H9 (cell line): ENCODE data around the gene ABCA7. TPM values are rescaled to one million over a fixed set of nuclear protein-coding genes. Genes with fewer than 3 reads are reported as not detected.

Experiments
- DNase-seq: peaks from one replicate; pipeline ENCODE4 v3.0.0-alpha.2; 2017
- H2AFZ ChIP-seq: one replicate; pipeline ENCODE4 v1.6.1; 2013; ENCODE audit warnings: mild to moderate bottlenecking, low read length, control low read depth, moderate library complexity
- H2AK5ac ChIP-seq: 2 replicates; pipeline ENCODE4 v1.6.1; 2013; ENCODE audit warnings: low read length, control low read depth, mixed read lengths; ENCODE audit not compliant: insufficient read length
- H2BK120ac ChIP-seq: one replicate; pipeline ENCODE4 v1.6.1; 2013; ENCODE audit warnings: low read depth, mild to moderate bottlenecking, low read length, control low read depth, inconsistent platforms; ENCODE audit not compliant: poor library complexity, severe bottlenecking
- H2BK12ac ChIP-seq: 2 replicates; pipeline ENCODE4 v1.6.1; 2013; ENCODE audit warnings: low read length, control low read depth, mixed read lengths, low read depth; ENCODE audit not compliant: insufficient read length
- H2BK15ac ChIP-seq: 2 replicates; pipeline ENCODE4 v1.6.1; 2013; ENCODE audit warnings: low read depth, low read length, control low read depth
- H2BK20ac ChIP-seq: one replicate; pipeline ENCODE4 v1.6.1; 2013; ENCODE audit warnings: low read depth, mild to moderate bottlenecking, low read length, control low read depth, inconsistent platforms; ENCODE audit not compliant: poor library complexity, severe bottlenecking
- H2BK5ac ChIP-seq: 2 replicates; pipeline ENCODE4 v1.6.1; 2013; ENCODE audit warnings: low read length, control low read depth, mixed read lengths; ENCODE audit not compliant: insufficient read length
- H3K14ac ChIP-seq: 2 replicates; pipeline ENCODE4 v1.6.1; 2013; ENCODE audit warnings: low read length, control low read depth; ENCODE audit not compliant: insufficient read depth
- H3K18ac ChIP-seq: 2 replicates; pipeline ENCODE4 v1.6.1; 2013; ENCODE audit warnings: low read depth, mild to moderate bottlenecking, mixed read lengths, low read length, control low read depth; ENCODE audit not compliant: insufficient read length
- H3K23ac ChIP-seq: 2 replicates; pipeline ENCODE4 v1.6.1; 2013; ENCODE audit warnings: low read length, control low read depth, mixed read lengths, low read depth; ENCODE audit not compliant: insufficient read length
- H3K23me2 ChIP-seq: 2 replicates; pipeline ENCODE4 v1.6.1; 2013; ENCODE audit warnings: low read depth, mild to moderate bottlenecking, mixed read lengths, low read length, control low read depth; ENCODE audit not compliant: insufficient read length, poor library complexity, severe bottlenecking
- H3K27ac ChIP-seq: 2 replicates; pipeline ENCODE4 v1.5.1; 2013; ENCODE audit warnings: low read length, control low read depth, mixed read lengths, low read depth; ENCODE audit not compliant: insufficient read length
- H3K27me3 ChIP-seq: 2 replicates; pipeline ENCODE4 v1.6.1; 2013; ENCODE audit warnings: low read length, control low read depth, inconsistent platforms; ENCODE audit not compliant: insufficient read depth
- H3K4ac ChIP-seq: 2 replicates; pipeline ENCODE4 v1.6.1; 2013; ENCODE audit warnings: low read depth, mild to moderate bottlenecking, control low read depth, inconsistent platforms, low read length, moderate library complexity
- H3K4me1 ChIP-seq: 2 replicates; pipeline ENCODE4 v1.6.1; 2013; ENCODE audit warnings: low read length, control low read depth, inconsistent platforms; ENCODE audit not compliant: insufficient read depth
- H3K4me2 ChIP-seq: 2 replicates; pipeline ENCODE4 v1.6.1; 2013; ENCODE audit warnings: low read length, control low read depth, mixed read lengths; ENCODE audit not compliant: insufficient read length, insufficient read depth
- H3K56ac ChIP-seq: 2 replicates; pipeline ENCODE4 v1.6.1; 2013; ENCODE audit warnings: low read depth, mild to moderate bottlenecking, mixed read lengths, low read length, control low read depth; ENCODE audit not compliant: insufficient read length
- H3K79me1 ChIP-seq: 2 replicates; pipeline ENCODE4 v1.6.1; 2013; ENCODE audit warnings: low read depth, mild to moderate bottlenecking, moderate library complexity, low read length, control low read depth, inconsistent platforms; ENCODE audit not compliant: insufficient read depth, poor library complexity, severe bottlenecking
- H3K79me2 ChIP-seq: 2 replicates; pipeline ENCODE4 v1.6.1; 2013; ENCODE audit warnings: low read length, control low read depth, inconsistent platforms; ENCODE audit not compliant: insufficient read depth
- H3K9ac ChIP-seq: 2 replicates; pipeline ENCODE4 v1.6.1; 2013; ENCODE audit warnings: low read length, control low read depth, mixed read lengths; ENCODE audit not compliant: insufficient read length; ENCODE audit errors: extremely low read depth
- H3K9me3 ChIP-seq: one replicate; pipeline ENCODE4 v1.6.1; 2013; ENCODE audit warnings: low read depth, low read length, inconsistent platforms; ENCODE audit not compliant: control insufficient read depth
- H3T11ph ChIP-seq: one replicate; pipeline ENCODE4 v1.6.1; 2013; ENCODE audit warnings: mild to moderate bottlenecking, low read length, control low read depth, inconsistent platforms
- H4K20me1 ChIP-seq: one replicate; pipeline ENCODE4 v1.6.1; 2013; ENCODE audit not compliant: control insufficient read depth, insufficient read length, insufficient read depth
- H4K5ac ChIP-seq: 2 replicates; pipeline ENCODE4 v1.6.1; 2013; ENCODE audit warnings: low read depth, mild to moderate bottlenecking, mixed read lengths, low read length, control low read depth; ENCODE audit not compliant: insufficient read length
- H4K8ac ChIP-seq: replicated peaks from 2 replicates; pipeline ENCODE4 v1.6.1; 2013; ENCODE audit warnings: low read length, control low read depth, mixed read lengths, low read depth; ENCODE audit not compliant: insufficient read length
- H4K91ac ChIP-seq: 2 replicates; pipeline ENCODE4 v1.6.1; 2013; ENCODE audit warnings: low read depth, mild to moderate bottlenecking, moderate library complexity, mixed read lengths, low read length, control low read depth; ENCODE audit not compliant: insufficient read length
- H3K27ac Mint-ChIP-seq, 3 experiments: 2 replicates in 2 of 3; 3 replicates in 1 of 3; pipeline ENCODE4 v1.8.0; 2020 to 2021; ENCODE audit warnings: mixed read lengths in 3 of 3, mild to moderate bottlenecking in 1 of 3, moderate library complexity in 1 of 3
- H3K27me3 Mint-ChIP-seq: 2 replicates; pipeline ENCODE4 v1.8.0; 2021; ENCODE audit warnings: low read depth, mild to moderate bottlenecking, moderate library complexity, mixed read lengths
- H3K36me3 Mint-ChIP-seq, 3 experiments: 2 replicates in 2 of 3; 3 replicates in 1 of 3; pipeline ENCODE4 v1.8.0; 2020 to 2021; ENCODE audit warnings: low read depth in 3 of 3, mixed read lengths in 3 of 3; ENCODE audit not compliant: insufficient read depth in 1 of 3
- H3K4me1 Mint-ChIP-seq, 2 experiments: 2 replicates each; pipeline ENCODE4 v1.8.0; 2020; ENCODE audit warnings: mixed read lengths in 2 of 2
- H3K4me3 Mint-ChIP-seq, 2 experiments: 2 replicates in 1 of 2; 3 replicates in 1 of 2; pipeline ENCODE4 v1.8.0; 2020 to 2021; ENCODE audit warnings: mild to moderate bottlenecking in 2 of 2, mixed read lengths in 2 of 2, moderate library complexity in 1 of 2
- H3K9me3 Mint-ChIP-seq, 2 experiments: 2 replicates in 1 of 2; 3 replicates in 1 of 2; pipeline ENCODE4 v1.8.0; 2020; ENCODE audit warnings: mild to moderate bottlenecking in 2 of 2, mixed read lengths in 2 of 2, moderate library complexity in 1 of 2
- WGBS: extraction: QIAGEN DNeasy Blood & Tissue Kit; methylation state at CpG from one replicate; pipeline ENCODE4 v1.1.7; 2013; ENCODE audit warnings: missing lambda C conversion rate, low lambda C conversion rate, mixed read lengths; ENCODE audit not compliant: insufficient read length; ENCODE audit errors: extremely low coverage; 5-methylcytosine and 5-hydroxymethylcytosine counted together
- total RNA-seq: library from RNA; stranded (reverse); gene quantifications from 2 replicates; pipeline ENCODE4 v1.2.1, GENCODE V29; 2021
- TF ChIP-seq, protein P1 (sequence below): fragments of 200-600 bp; sonication (generic); conservative IDR thresholded peaks from 3 replicates; pipeline ENCODE4 v1.8.0; 2021; ENCODE audit warnings: antibody characterized with exemption, mild to moderate bottlenecking

Gene ABCA7
- total RNA-seq, 1 experiment from 2014 or later: 34.6 TPM

DNA sequence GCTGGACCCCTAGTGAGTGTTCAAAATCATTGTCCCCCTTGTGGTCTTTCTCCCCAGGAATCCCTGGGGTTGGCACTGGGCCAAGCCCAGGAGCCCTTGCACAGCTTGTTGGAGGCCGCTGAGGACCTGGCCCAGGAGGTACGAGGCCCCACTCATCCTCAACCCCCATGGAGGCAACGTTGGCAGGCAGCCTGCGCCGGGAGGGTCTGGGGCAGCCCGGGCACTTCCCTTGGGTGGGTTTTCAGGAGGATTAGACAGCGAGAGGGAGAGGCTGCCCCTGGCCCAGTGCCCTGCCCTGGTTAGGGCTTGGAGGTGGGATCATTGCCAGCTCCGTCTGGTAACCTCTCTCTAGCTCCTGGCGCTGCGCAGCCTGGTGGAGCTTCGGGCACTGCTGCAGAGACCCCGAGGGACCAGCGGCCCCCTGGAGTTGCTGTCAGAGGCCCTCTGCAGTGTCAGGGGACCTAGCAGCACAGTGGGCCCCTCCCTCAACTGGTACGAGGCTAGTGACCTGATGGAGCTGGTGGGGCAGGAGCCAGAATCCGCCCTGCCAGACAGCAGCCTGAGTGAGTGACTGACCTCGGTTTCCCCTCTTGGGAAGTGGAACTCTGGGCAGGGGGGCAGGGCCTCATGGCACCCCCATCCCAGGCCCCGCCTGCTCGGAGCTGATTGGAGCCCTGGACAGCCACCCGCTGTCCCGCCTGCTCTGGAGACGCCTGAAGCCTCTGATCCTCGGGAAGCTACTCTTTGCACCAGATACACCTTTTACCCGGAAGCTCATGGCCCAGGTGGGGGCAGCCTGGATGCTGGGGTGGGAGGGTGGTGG is 3.0 kb downstream of the ABCA7 start:
- no peak overlapping the region for H2BK120ac ChIP-seq
- H3K4me3 Mint-ChIP-seq: no peak overlapping the region; a peak in 1 of 5 replicates
- H3K27ac Mint-ChIP-seq: no peak overlapping the region
- no peak overlapping the region for H3K18ac ChIP-seq
- H3K4me2 ChIP-seq: no peak overlapping the region
- H2BK20ac ChIP-seq: no peak overlapping the region
- H2BK12ac ChIP-seq: no peak overlapping the region
- H3K4me1 ChIP-seq: no peaks in the 10 kb centered on the region; the same call in 1 of the 2 replicates
- H3K9me3 ChIP-seq: no peaks in the 10 kb centered on the region
- H2BK5ac ChIP-seq: no peak overlapping the region
- no peak overlapping the region for H3K4ac ChIP-seq
- peaks cover 6 to 27% (median 11%) of the 10 kb centered on the region in 3 experiments; a peak in 6 of 7 replicates for H3K36me3 Mint-ChIP-seq
- DNase-seq: peak; percentile 26
- H3K23ac ChIP-seq: no peak overlapping the region
- H3T11ph ChIP-seq: no peak overlapping the region
- H3K9me3 Mint-ChIP-seq: no peaks in the 10 kb centered on the region
- no peak overlapping the region for H4K91ac ChIP-seq
- TF ChIP-seq, protein P1, sequence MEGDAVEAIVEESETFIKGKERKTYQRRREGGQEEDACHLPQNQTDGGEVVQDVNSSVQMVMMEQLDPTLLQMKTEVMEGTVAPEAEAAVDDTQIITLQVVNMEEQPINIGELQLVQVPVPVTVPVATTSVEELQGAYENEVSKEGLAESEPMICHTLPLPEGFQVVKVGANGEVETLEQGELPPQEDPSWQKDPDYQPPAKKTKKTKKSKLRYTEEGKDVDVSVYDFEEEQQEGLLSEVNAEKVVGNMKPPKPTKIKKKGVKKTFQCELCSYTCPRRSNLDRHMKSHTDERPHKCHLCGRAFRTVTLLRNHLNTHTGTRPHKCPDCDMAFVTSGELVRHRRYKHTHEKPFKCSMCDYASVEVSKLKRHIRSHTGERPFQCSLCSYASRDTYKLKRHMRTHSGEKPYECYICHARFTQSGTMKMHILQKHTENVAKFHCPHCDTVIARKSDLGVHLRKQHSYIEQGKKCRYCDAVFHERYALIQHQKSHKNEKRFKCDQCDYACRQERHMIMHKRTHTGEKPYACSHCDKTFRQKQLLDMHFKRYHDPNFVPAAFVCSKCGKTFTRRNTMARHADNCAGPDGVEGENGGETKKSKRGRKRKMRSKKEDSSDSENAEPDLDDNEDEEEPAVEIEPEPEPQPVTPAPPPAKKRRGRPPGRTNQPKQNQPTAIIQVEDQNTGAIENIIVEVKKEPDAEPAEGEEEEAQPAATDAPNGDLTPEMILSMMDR: no peak
- peaks cover 13 to 26% of the 10 kb centered on the region in 2 experiments for H3K4me1 Mint-ChIP-seq
- no peak overlapping the region for H2AFZ ChIP-seq
- no peak overlapping the region for H2AK5ac ChIP-seq
- WGBS: no CpG with 5 or more reads among the region's 23 CpGs
- no peaks in the 10 kb centered on the region for H3K79me2 ChIP-seq
- H3K9ac ChIP-seq: no peak overlapping the region
- no peak overlapping the region for H4K8ac ChIP-seq
- no peak overlapping the region for H3K14ac ChIP-seq
- H3K56ac ChIP-seq: no peak overlapping the region
- peaks cover 2% of the 10 kb centered on the region; the same call in 1 of the 2 replicates for H3K27me3 Mint-ChIP-seq
- H3K27ac ChIP-seq: no peak overlapping the region
- H3K27me3 ChIP-seq: no peaks in the 10 kb centered on the region
- no peak overlapping the region for H4K5ac ChIP-seq
- H3K79me1 ChIP-seq: no peaks in the 10 kb centered on the region
- no peaks in the 10 kb centered on the region for H4K20me1 ChIP-seq
- H3K23me2 ChIP-seq: peaks cover 9% of the 10 kb centered on the region
- no peak overlapping the region for H2BK15ac ChIP-seq
